ENCODE results near the gene LRRC52. TPM values are rescaled to one million over a fixed set of nuclear protein-coding genes. Genes with fewer than 3 reads are reported as not detected.
"Not testable (repeated sequence)": the region's sequence is repeated elsewhere in the genome, so short reads cannot be mapped to it uniquely, and the experiment has no call there.

LRRC52 gene
- total RNA-seq, 2 donors from 2014 or later = not detected

GRCh38 chr1:165606676-165607075 lies 62.9 kb downstream of the LRRC52 start:
- ATAC-seq (replicated peaks in 1 of 2); H3K27me3 Mint-ChIP-seq (ENCODE audit: low read depth); H3K4me1 Mint-ChIP-seq (ENCODE audit: low read depth); H3K36me3 Mint-ChIP-seq (ENCODE audit: insufficient read depth in 2 of 2); H3K9me3 Mint-ChIP-seq; H3K4me3 Mint-ChIP-seq; DNase-seq; H3K27ac Mint-ChIP-seq: not testable (repeated sequence)

GRCh38 chr1:165610866-165611265 lies 67.1 kb downstream of the LRRC52 start:
- no peak overlapping the region for H3K4me3 Mint-ChIP-seq
- peaks cover 0 to 2% of the 10 kb centered on the region in 2 donors for H3K9me3 Mint-ChIP-seq
- DNase-seq = no peak
- no peaks in the 10 kb centered on the region for H3K36me3 Mint-ChIP-seq (ENCODE audit: insufficient read depth in 2 of 2)
- H3K27ac Mint-ChIP-seq = no peak overlapping the region
- H3K27me3 Mint-ChIP-seq (ENCODE audit: low read depth) = peaks cover 19% of the 10 kb centered on the region
- H3K4me1 Mint-ChIP-seq (ENCODE audit: low read depth) = no peaks in the 10 kb centered on the region
- no peak for ATAC-seq (replicated peaks in 1 of 2)

GRCh38 chr1:165612062-165612461 lies 68.3 kb downstream of the LRRC52 start:
- peaks cover 0 to 2% of the 10 kb centered on the region in 2 donors for H3K9me3 Mint-ChIP-seq
- H3K27me3 Mint-ChIP-seq (ENCODE audit: low read depth) = peaks cover 28% of the 10 kb centered on the region
- H3K36me3 Mint-ChIP-seq (ENCODE audit: insufficient read depth in 2 of 2) = no peaks in the 10 kb centered on the region
- no peak for DNase-seq
- no peaks in the 10 kb centered on the region for H3K4me1 Mint-ChIP-seq (ENCODE audit: low read depth)
- no peak overlapping the region for H3K27ac Mint-ChIP-seq
- no peak for ATAC-seq (replicated peaks in 1 of 2)
- no peak overlapping the region for H3K4me3 Mint-ChIP-seq

Other genes starting within 250 kb of the LRRC52 start
- gene LMX1A, start 187.3 kb upstream of the LRRC52 start, total RNA-seq = not detected
- not detected for gene RXRG, start 98.9 kb upstream of the LRRC52 start, total RNA-seq
- gene MGST3, start 87.2 kb downstream of the LRRC52 start, total RNA-seq = 10 to 100 TPM; 32.9 to 48.5 TPM
- gene ALDH9A1, start 154.6 kb downstream of the LRRC52 start, total RNA-seq = 10 to 100 TPM; 28.0 to 38.8 TPM
- gene TMCO1, start 224.9 kb downstream of the LRRC52 start, total RNA-seq = 10 to 100 TPM; 57.3 to 68.4 TPM